HG02678 (cell line): ENCODE results near the gene CFAP77.

Experiments
- ATAC-seq: cut with Tn5 transposase; IDR thresholded peaks from one replicate; pipeline ENCODE4 v1.9.1; 2021; ENCODE audit warnings: mild to moderate bottlenecking, moderate library complexity; ENCODE audit not compliant: unreplicated experiment

The CFAP77 gene

GRCh38 chr9:132590318-132591182, 180.5 kb downstream of the CFAP77 start:
- ATAC-seq, result no peak

GRCh38 chr9:132591244-132591643, 181.2 kb downstream of the CFAP77 start:
- ATAC-seq, result no peak

- ATAC-seq, result no peak
These were observed 181.8 kb downstream of the CFAP77 start for GRCh38 chr9:132591751-132592314.

- no peak for ATAC-seq
These were observed 182.4 kb downstream of the CFAP77 start for GRCh38 chr9:132592451-132592850.

- no peak for ATAC-seq
These were observed 184.4 kb downstream of the CFAP77 start for GRCh38 chr9:132594412-132594811.

- ATAC-seq, result no peak
These were observed 185.3 kb downstream of the CFAP77 start for GRCh38 chr9:132595319-132595718.

- ATAC-seq, result no peak
These were observed 186.2 kb downstream of the CFAP77 start for GRCh38 chr9:132596200-132596599.

GRCh38 chr9:132597073-132597775, 187.2 kb downstream of the CFAP77 start:
- ATAC-seq, result no peak

- no peak for ATAC-seq
These were observed 190.4 kb downstream of the CFAP77 start for GRCh38 chr9:132600326-132600984.

GRCh38 chr9:132602207-132602606, 192.2 kb downstream of the CFAP77 start:
- no peak for ATAC-seq

- ATAC-seq, result no peak
These were observed 195.4 kb downstream of the CFAP77 start for GRCh38 chr9:132605387-132605786.

- no peak for ATAC-seq
These were observed 196.1 kb downstream of the CFAP77 start for GRCh38 chr9:132606066-132606465.

GRCh38 chr9:132609184-132609583, 199.2 kb downstream of the CFAP77 start:
- ATAC-seq, result no peak

GRCh38 chr9:132609829-132610228, 199.8 kb downstream of the CFAP77 start:
- ATAC-seq, result no peak

- no peak for ATAC-seq
These were observed 200.7 kb downstream of the CFAP77 start for GRCh38 chr9:132610661-132611060.

GRCh38 chr9:132614324-132614723, 204.3 kb downstream of the CFAP77 start:
- no peak for ATAC-seq

- no peak for ATAC-seq
These were observed 205.8 kb downstream of the CFAP77 start for GRCh38 chr9:132615774-132616173.

- no peak for ATAC-seq
These were observed 206.7 kb downstream of the CFAP77 start for GRCh38 chr9:132616725-132617124.

- ATAC-seq, result no peak
These were observed 212.1 kb downstream of the CFAP77 start for GRCh38 chr9:132622159-132622558.
